WTC11 (cell line): ENCODE data around the gene DNAL4. TPM values are rescaled to one million over a fixed set of nuclear protein-coding genes. Genes with fewer than 3 reads are reported as not detected.

Experiments
- ATAC-seq: fragments of 200-7000 bp; cut with Tn5 transposase; 2 replicates; pipeline ENCODE4 v1.10.0; 2021; ENCODE audit warnings: mild to moderate bottlenecking, moderate library complexity
- CTCF ChIA-PET: fragments of 300-600 bp; sonication (Branson Sonifier 250); formaldehyde crosslinking; loops from one replicate; lab custom pipeline; 2021; ENCODE audit warnings: antibody characterized with exemption; lab: Charles Lee
- POLR2A ChIA-PET: fragments of 350-600 bp; sonication (Branson Sonifier 250); formaldehyde crosslinking; loops from one replicate; lab custom pipeline; 2021; ENCODE audit warnings: antibody characterized with exemption; lab: Charles Lee
- DNase-seq: peaks from one replicate; pipeline ENCODE4 v3.0.0; 2021; ENCODE audit warnings: low spot score
- H3K27ac Mint-ChIP-seq: 2 replicates; pipeline ENCODE4 v1.8.0; 2021; ENCODE audit warnings: mixed read lengths
- H3K27me3 Mint-ChIP-seq: 2 replicates; pipeline ENCODE4 v1.8.0; 2021; ENCODE audit warnings: low read depth, mild to moderate bottlenecking, moderate library complexity, mixed read lengths
- H3K36me3 Mint-ChIP-seq: 2 replicates; pipeline ENCODE4 v1.8.0; 2021; ENCODE audit warnings: mixed read lengths
- H3K4me1 Mint-ChIP-seq: 2 replicates; pipeline ENCODE4 v1.8.0; 2022; ENCODE audit warnings: mixed read lengths
- H3K4me3 Mint-ChIP-seq: 2 replicates; pipeline ENCODE4 v1.8.0; 2021; ENCODE audit warnings: mild to moderate bottlenecking, moderate library complexity, mixed read lengths
- H3K9me3 Mint-ChIP-seq: 2 replicates; pipeline ENCODE4 v1.8.0; 2021; ENCODE audit warnings: mixed read lengths
- FOXJ3 ChIP-seq: sonication (generic); formaldehyde crosslinking; IDR thresholded peaks from 2 replicates; pipeline ENCODE4 v1.9.0; 2021; ENCODE audit warnings: missing genetic modification reagents, mild to moderate bottlenecking, borderline replicate concordance
- FOXK1 ChIP-seq: sonication (generic); formaldehyde crosslinking; IDR thresholded peaks from 2 replicates; pipeline ENCODE4 v1.8.0; 2022; ENCODE audit warnings: mild to moderate bottlenecking, moderate library complexity, missing genetic modification reagents
- GRHL2 ChIP-seq: fragments of 250-450 bp; sonication (Bioruptor Pico); IDR thresholded peaks from 2 replicates; pipeline ENCODE4 v1.8.0; 2022; ENCODE audit warnings: mild to moderate bottlenecking, moderate library complexity; ENCODE audit not compliant: insufficient replicate concordance, severe bottlenecking
- GTF2I ChIP-seq: fragments of 250-450 bp; sonication (Bioruptor Pico); conservative IDR thresholded peaks from 2 replicates; pipeline ENCODE4 v1.4.0; 2021; ENCODE audit warnings: mild to moderate bottlenecking
- HMGA2 ChIP-seq: fragments of 250-450 bp; sonication (Bioruptor Pico); IDR thresholded peaks from 2 replicates; pipeline ENCODE4 v1.4.0; 2021; ENCODE audit warnings: mild to moderate bottlenecking, moderate library complexity
- MYBL2 ChIP-seq: sonication (generic); formaldehyde crosslinking; IDR thresholded peaks from 2 replicates; pipeline ENCODE4 v1.8.1; 2023; ENCODE audit warnings: mild to moderate bottlenecking, moderate library complexity, missing genetic modification reagents
- NFE2L1 ChIP-seq: sonication (generic); formaldehyde crosslinking; IDR thresholded peaks from 2 replicates; pipeline ENCODE4 v1.8.1; 2023; ENCODE audit warnings: missing genetic modification reagents
- PRRX2 ChIP-seq: fragments of 250-450 bp; sonication (Bioruptor Pico); IDR thresholded peaks from 2 replicates; pipeline ENCODE4 v1.8.0; 2021; ENCODE audit warnings: mild to moderate bottlenecking
- SMAD3 ChIP-seq: sonication (generic); formaldehyde crosslinking; IDR thresholded peaks from 2 replicates; pipeline ENCODE4 v1.8.0; 2022; ENCODE audit warnings: missing genetic modification reagents, mild to moderate bottlenecking, borderline replicate concordance
- TEAD1 ChIP-seq: sonication (generic); formaldehyde crosslinking; IDR thresholded peaks from 2 replicates; pipeline ENCODE4 v1.8.0; 2022; ENCODE audit warnings: mild to moderate bottlenecking, missing genetic modification reagents
- ZNF317 ChIP-seq: sonication (generic); formaldehyde crosslinking; IDR thresholded peaks from 2 replicates; pipeline ENCODE4 v1.8.1; 2023; ENCODE audit warnings: low read depth, mild to moderate bottlenecking, moderate library complexity, missing genetic modification reagents, borderline replicate concordance
- ZNF423 ChIP-seq: fragments of 250-450 bp; sonication (Bioruptor Pico); IDR thresholded peaks from 2 replicates; pipeline ENCODE4 v2.1.2; 2022; ENCODE audit warnings: mild to moderate bottlenecking, moderate library complexity
- total RNA-seq: library from RNA; stranded (reverse); gene quantifications from 3 replicates; pipeline ENCODE4 v1.2.3, GENCODE V29; 2021
- TF ChIP-seq, protein P1 (sequence below): sonication (generic); formaldehyde crosslinking; IDR thresholded peaks from 2 replicates; pipeline ENCODE4 v1.8.1; 2023; ENCODE audit warnings: mild to moderate bottlenecking, missing genetic modification reagents
- TF ChIP-seq, protein P2 (sequence below): fragments of 250-450 bp; sonication (Bioruptor Pico); IDR thresholded peaks from 2 replicates; pipeline ENCODE4 v1.9.0; 2021; ENCODE audit warnings: mild to moderate bottlenecking
- TF ChIP-seq, protein P3 (sequence below): fragments of 250-450 bp; sonication (Bioruptor Pico); IDR thresholded peaks from 2 replicates; pipeline ENCODE4 v1.8.0; 2021; ENCODE audit warnings: mild to moderate bottlenecking
- TF ChIP-seq, protein P4 (sequence below): fragments of 250-450 bp; sonication (Bioruptor Pico); IDR thresholded peaks from 2 replicates; pipeline ENCODE4 v2.1.2; 2022; ENCODE audit warnings: mild to moderate bottlenecking, moderate library complexity
- TF ChIP-seq, protein P5 (sequence below): sonication (generic); formaldehyde crosslinking; IDR thresholded peaks from 2 replicates; pipeline ENCODE4 v1.8.0; 2022; ENCODE audit warnings: mild to moderate bottlenecking, missing genetic modification reagents
- TF ChIP-seq, protein P6 (sequence below): fragments of 250-450 bp; sonication (Bioruptor Pico); IDR thresholded peaks from 2 replicates; pipeline ENCODE4 v1.9.0; 2021; ENCODE audit warnings: moderate library complexity, mild to moderate bottlenecking, inconsistent platforms, borderline replicate concordance
- TF ChIP-seq, protein P7 (sequence below): sonication (generic); formaldehyde crosslinking; IDR thresholded peaks from 2 replicates; pipeline ENCODE4 v1.8.1; 2023; ENCODE audit warnings: mild to moderate bottlenecking, missing genetic modification reagents, moderate library complexity

DNAL4 gene
- total RNA-seq, 1 experiment from 2014 or later, result 11.8 TPM

DNA sequence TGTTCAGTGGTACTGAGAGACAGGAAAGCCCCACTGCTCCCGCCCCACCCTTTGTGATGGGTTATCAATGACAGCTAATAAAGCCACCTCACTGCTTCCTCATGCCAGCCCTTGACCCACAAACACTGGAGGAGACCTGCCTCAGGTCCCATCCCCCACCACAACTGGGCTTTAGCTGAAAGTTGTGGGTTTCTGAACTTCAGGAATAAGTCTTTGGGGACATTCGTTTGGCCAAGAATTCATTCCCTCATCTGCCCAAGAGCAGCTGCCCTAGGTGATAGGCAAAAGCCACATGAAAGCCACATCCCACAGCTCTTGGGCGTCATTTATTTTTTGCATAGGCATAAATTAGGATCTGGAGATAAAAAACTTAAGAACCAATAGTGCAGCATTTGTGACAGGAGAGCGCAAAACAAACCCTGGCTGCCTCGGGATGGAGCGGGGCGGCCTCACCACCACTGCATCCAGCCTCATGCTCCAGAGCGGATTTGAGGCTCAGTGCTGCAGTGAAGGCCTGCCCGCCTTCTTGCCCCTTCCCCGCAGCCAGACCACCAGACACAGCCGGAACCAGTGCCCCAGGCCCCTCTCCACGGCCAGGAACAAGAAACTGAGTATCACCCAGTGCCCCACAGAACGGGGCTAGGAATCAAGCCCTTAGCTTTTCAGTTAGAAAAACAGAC lies 59.4 kb downstream of the DNAL4 start (continued):
- TF ChIP-seq, protein P1, sequence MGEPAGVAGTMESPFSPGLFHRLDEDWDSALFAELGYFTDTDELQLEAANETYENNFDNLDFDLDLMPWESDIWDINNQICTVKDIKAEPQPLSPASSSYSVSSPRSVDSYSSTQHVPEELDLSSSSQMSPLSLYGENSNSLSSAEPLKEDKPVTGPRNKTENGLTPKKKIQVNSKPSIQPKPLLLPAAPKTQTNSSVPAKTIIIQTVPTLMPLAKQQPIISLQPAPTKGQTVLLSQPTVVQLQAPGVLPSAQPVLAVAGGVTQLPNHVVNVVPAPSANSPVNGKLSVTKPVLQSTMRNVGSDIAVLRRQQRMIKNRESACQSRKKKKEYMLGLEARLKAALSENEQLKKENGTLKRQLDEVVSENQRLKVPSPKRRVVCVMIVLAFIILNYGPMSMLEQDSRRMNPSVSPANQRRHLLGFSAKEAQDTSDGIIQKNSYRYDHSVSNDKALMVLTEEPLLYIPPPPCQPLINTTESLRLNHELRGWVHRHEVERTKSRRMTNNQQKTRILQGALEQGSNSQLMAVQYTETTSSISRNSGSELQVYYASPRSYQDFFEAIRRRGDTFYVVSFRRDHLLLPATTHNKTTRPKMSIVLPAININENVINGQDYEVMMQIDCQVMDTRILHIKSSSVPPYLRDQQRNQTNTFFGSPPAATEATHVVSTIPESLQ (CRISPR knock-in tag), result no peak
- no peak for TF ChIP-seq FOXK1 (CRISPR knock-in tag)
- TF ChIP-seq PRRX2 (CRISPR knock-in tag), result no peak
- TF ChIP-seq GRHL2 (CRISPR knock-in tag), result no peak
- TF ChIP-seq, protein P2, sequence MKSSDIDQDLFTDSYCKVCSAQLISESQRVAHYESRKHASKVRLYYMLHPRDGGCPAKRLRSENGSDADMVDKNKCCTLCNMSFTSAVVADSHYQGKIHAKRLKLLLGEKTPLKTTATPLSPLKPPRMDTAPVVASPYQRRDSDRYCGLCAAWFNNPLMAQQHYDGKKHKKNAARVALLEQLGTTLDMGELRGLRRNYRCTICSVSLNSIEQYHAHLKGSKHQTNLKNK (CRISPR knock-in tag), result no peak
- no peak for TF ChIP-seq ZNF317
- TF ChIP-seq, protein P3, sequence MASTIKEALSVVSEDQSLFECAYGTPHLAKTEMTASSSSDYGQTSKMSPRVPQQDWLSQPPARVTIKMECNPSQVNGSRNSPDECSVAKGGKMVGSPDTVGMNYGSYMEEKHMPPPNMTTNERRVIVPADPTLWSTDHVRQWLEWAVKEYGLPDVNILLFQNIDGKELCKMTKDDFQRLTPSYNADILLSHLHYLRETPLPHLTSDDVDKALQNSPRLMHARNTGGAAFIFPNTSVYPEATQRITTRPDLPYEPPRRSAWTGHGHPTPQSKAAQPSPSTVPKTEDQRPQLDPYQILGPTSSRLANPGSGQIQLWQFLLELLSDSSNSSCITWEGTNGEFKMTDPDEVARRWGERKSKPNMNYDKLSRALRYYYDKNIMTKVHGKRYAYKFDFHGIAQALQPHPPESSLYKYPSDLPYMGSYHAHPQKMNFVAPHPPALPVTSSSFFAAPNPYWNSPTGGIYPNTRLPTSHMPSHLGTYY (CRISPR knock-in tag), result no peak
- TF ChIP-seq, protein P4, sequence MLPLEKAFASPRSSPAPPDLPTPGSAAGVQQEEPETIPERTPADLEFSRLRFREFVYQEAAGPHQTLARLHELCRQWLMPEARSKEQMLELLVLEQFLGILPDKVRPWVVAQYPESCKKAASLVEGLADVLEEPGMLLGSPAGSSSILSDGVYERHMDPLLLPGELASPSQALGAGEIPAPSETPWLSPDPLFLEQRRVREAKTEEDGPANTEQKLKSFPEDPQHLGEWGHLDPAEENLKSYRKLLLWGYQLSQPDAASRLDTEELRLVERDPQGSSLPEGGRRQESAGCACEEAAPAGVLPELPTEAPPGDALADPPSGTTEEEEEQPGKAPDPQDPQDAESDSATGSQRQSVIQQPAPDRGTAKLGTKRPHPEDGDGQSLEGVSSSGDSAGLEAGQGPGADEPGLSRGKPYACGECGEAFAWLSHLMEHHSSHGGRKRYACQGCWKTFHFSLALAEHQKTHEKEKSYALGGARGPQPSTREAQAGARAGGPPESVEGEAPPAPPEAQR (CRISPR knock-in tag), result no peak

DNA sequence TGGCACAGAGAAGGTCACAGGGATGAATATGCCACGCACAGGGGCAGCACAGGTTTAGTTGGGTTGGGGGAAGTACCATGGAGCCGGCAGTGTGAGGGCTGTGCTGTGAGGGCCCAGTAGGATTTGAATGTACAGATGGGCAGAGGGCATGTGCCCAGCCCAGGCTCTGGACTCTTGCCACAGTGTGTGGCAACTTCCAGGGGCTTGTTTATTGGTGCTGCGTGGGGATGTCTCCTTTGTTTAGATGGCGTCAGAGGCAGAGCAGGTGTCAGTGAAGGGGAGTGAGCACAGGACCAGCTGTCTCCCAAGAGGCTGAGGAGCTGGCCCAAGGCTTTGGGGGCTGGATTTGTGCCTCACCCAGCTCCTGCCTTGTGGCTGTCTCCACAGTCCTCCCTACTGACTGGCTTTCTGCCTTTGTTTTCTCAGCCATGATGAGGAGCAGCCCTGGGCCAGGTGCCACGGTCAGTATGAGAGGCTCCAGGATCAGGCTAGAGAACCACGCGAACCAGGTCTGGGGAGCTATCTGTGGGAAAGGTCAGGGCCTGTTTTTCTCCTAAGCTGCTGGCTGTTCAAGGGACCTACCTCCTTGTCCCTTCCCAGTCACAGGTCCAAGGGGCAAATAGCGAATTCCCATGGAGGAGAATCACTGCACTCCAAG lies 60.1 kb downstream of the DNAL4 start:
- DNase-seq (no peak), ATAC-seq (no peak)
- CTCF ChIA-PET, result interaction anchor here (0.7 to 4.0 kb wide), 21 partner anchors 9 to 597 kb away, joined by 3 to 43 read pairs (median 4); partner anchors contain the start of genes GTPBP1 and TOMM22
- POLR2A ChIA-PET, result interaction anchor here (1.1 to 1.8 kb wide), 2 partner anchors 8 to 13 kb away, joined by 3 to 5 read pairs; no protein-coding TSS in a partner anchor
- peaks cover 34% of the 10 kb centered on the region for H3K36me3 Mint-ChIP-seq
- 0 out of 2 replicates have a peak, but pooled peaks cover 3% of the 10 kb centered on the region for H3K4me1 Mint-ChIP-seq
- no peak overlapping the region for H3K4me3 Mint-ChIP-seq
- no peaks in the 10 kb centered on the region for H3K27me3 Mint-ChIP-seq
- TF ChIP-seq MYBL2 (CRISPR knock-in tag) (no peak), ZNF423 (CRISPR knock-in tag) (no peak), HMGA2 (CRISPR knock-in tag) (no peak), FOXJ3 (no peak), SMAD3 (CRISPR knock-in tag) (no peak), TEAD1 (CRISPR knock-in tag) (no peak), NFE2L1 (CRISPR knock-in tag) (no peak), GTF2I (CRISPR knock-in tag) (no peak)
- TF ChIP-seq, protein P3 (CRISPR knock-in tag), result no peak
- TF ChIP-seq, protein P5, sequence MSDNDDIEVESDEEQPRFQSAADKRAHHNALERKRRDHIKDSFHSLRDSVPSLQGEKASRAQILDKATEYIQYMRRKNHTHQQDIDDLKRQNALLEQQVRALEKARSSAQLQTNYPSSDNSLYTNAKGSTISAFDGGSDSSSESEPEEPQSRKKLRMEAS, result no peak
- TF ChIP-seq, protein P6, sequence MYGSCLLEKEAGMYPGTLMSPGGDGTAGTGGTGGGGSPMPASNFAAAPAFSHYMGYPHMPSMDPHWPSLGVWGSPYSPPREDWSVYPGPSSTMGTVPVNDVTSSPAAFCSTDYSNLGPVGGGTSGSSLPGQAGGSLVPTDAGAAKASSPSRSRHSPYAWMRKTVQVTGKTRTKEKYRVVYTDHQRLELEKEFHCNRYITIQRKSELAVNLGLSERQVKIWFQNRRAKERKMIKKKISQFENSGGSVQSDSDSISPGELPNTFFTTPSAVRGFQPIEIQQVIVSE (CRISPR knock-in tag), result no peak
- TF ChIP-seq, protein P7, sequence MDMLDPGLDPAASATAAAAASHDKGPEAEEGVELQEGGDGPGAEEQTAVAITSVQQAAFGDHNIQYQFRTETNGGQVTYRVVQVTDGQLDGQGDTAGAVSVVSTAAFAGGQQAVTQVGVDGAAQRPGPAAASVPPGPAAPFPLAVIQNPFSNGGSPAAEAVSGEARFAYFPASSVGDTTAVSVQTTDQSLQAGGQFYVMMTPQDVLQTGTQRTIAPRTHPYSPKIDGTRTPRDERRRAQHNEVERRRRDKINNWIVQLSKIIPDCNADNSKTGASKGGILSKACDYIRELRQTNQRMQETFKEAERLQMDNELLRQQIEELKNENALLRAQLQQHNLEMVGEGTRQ (CRISPR knock-in tag), result no peak
- no peaks in the 10 kb centered on the region for H3K9me3 Mint-ChIP-seq
- no peak overlapping the region for H3K27ac Mint-ChIP-seq
